SK-N-SH (cell line): ENCODE measurements around the gene ZNF236. TPM values are rescaled to one million over a fixed set of nuclear protein-coding genes. Genes with fewer than 3 reads are reported as not detected.

Experiments used
- CTCF ChIA-PET: fragments of 300-600, 350-600 bp; formaldehyde crosslinking; extraction: SDS; loops from one replicate; lab custom pipeline; 2021; lab: Yijun Ruan, JAX
- POLR2A ChIA-PET: fragments of 350-600 bp; sonication (Branson Sonifier 250); formaldehyde crosslinking; extraction: SDS; loops from one replicate; lab custom pipeline; 2020; ENCODE audit warnings: antibody characterized with exemption, inconsistent platforms; lab: Yijun Ruan, JAX
- DNase-seq: peaks from one replicate; pipeline ENCODE4 v3.0.0; 2012
- H2AFZ ChIP-seq: fragments of 200-600 bp; sonication (generic); 2 replicates; pipeline ENCODE4 v1.8.1; 2016; ENCODE audit warnings: antibody characterized with exemption, mild to moderate bottlenecking, low read depth
- H3F3A ChIP-seq: fragments of 200-600 bp; sonication (generic); replicated peaks from 2 replicates; pipeline ENCODE3; 2016; ENCODE audit warnings: antibody characterized with exemption, mild to moderate bottlenecking; ENCODE audit not compliant: insufficient read depth
- H3K27ac ChIP-seq, 2 experiments: fragments of 200-500 bp in 1 of 2; fragments of 200-600 bp in 1 of 2; sonication (Bioruptor generic) in 1 of 2; sonication (generic), shearing (Covaris generic) in 1 of 2; 2 replicates each; pipeline versions ENCODE4 v1.5.1 to v1.6.1; 2014 to 2016; ENCODE audit warnings: low read depth in 2 of 2, inconsistent platforms in 1 of 2, low read length in 1 of 2, mild to moderate bottlenecking in 1 of 2, mixed read lengths in 1 of 2
- H3K27me3 ChIP-seq: fragments of 200-600 bp; sonication (generic), shearing (Covaris generic); 2 replicates; pipeline ENCODE4 v1.6.1; 2016; ENCODE audit warnings: mixed run types; ENCODE audit not compliant: insufficient read depth
- H3K36me3 ChIP-seq, 2 experiments: fragments of 200-500 bp in 1 of 2; fragments of 200-600 bp in 1 of 2; sonication (Bioruptor generic) in 1 of 2; sonication (generic) in 1 of 2; replicated peaks in 1 of 2; 2 replicates each; pipeline versions ENCODE3 to v1.5.1; 2014 to 2016; ENCODE audit warnings: low read length in 1 of 2, mild to moderate bottlenecking in 1 of 2; ENCODE audit not compliant: insufficient read depth in 2 of 2, control insufficient read depth in 1 of 2
- H3K4me1 ChIP-seq, 2 experiments: fragments of 200-500 bp in 1 of 2; fragments of 200-600 bp in 1 of 2; sonication (Bioruptor generic) in 1 of 2; sonication (generic), shearing (Covaris generic) in 1 of 2; 2 replicates each; pipeline versions ENCODE4 v1.5.1 to v1.6.1; 2014 to 2016; ENCODE audit warnings: low read depth in 1 of 2, low read length in 1 of 2, mixed run types in 1 of 2; ENCODE audit not compliant: insufficient read depth in 2 of 2, control insufficient read depth in 1 of 2
- H3K4me2 ChIP-seq: fragments of 200-600 bp; sonication (generic), shearing (Covaris generic); 2 replicates; pipeline ENCODE4 v1.6.1; 2017; ENCODE audit warnings: mixed run types
- H3K4me3 ChIP-seq, 2 experiments: fragments of 200-500 bp in 1 of 2; fragments of 200-600 bp in 1 of 2; sonication (Bioruptor generic) in 1 of 2; sonication (generic), shearing (Covaris generic) in 1 of 2; 2 replicates each; pipeline versions ENCODE4 v1.5.1 to v1.8.1; 2014 to 2016; ENCODE audit warnings: low read depth in 2 of 2, inconsistent platforms in 1 of 2, low read length in 1 of 2, mild to moderate bottlenecking in 1 of 2, mixed read lengths in 1 of 2, moderate library complexity in 1 of 2
- H3K79me2 ChIP-seq: fragments of 200-600 bp; sonication (generic); 2 replicates; pipeline ENCODE4 v1.8.1; 2017; ENCODE audit warnings: mild to moderate bottlenecking; ENCODE audit not compliant: insufficient read depth
- H3K9ac ChIP-seq: fragments of 200-600 bp; sonication (generic); 2 replicates; pipeline ENCODE4 v1.6.1; 2017; ENCODE audit warnings: mixed run types
- H3K9me2 ChIP-seq: fragments of 200-600 bp; sonication (generic); 2 replicates; pipeline ENCODE4 v1.6.1; 2017; ENCODE audit warnings: mixed run types
- H3K9me3 ChIP-seq: fragments of 200-600 bp; sonication (generic); 2 replicates; pipeline ENCODE4 v1.6.1; 2017; ENCODE audit warnings: mixed run types, mild to moderate bottlenecking, moderate library complexity
- H4K20me1 ChIP-seq: fragments of 200-600 bp; sonication (generic); 2 replicates; pipeline ENCODE4 v1.6.1; 2017; ENCODE audit warnings: mild to moderate bottlenecking, mixed run types; ENCODE audit not compliant: insufficient read depth
- CHD2 ChIP-seq: fragments of 150-350 bp; IDR thresholded peaks from 2 replicates; pipeline ENCODE4 v1.6.1; 2018; ENCODE audit warnings: low read length; ENCODE audit not compliant: partially characterized antibody
- EP300 ChIP-seq, 2 experiments: IDR thresholded peaks; 2 replicates each; pipeline versions ENCODE4 v1.4.0 to v1.6.1; 2012; ENCODE audit warnings: borderline replicate concordance in 1 of 2, low read depth in 1 of 2, low read length in 1 of 2
- EZH2phosphoT487 ChIP-seq: fragments of 200-600 bp; sonication (generic); IDR thresholded peaks from 2 replicates; pipeline ENCODE4 v1.6.1; 2017; ENCODE audit warnings: low read depth, mixed run types, mild to moderate bottlenecking, antibody characterized with exemption, moderate library complexity, borderline replicate concordance
- FOXJ3 ChIP-seq: sonication (generic); formaldehyde crosslinking; IDR thresholded peaks from 2 replicates; pipeline ENCODE4 v1.5.1; 2020; ENCODE audit warnings: mild to moderate bottlenecking, missing genetic modification reagents
- FOXM1 ChIP-seq: IDR thresholded peaks from 2 replicates; pipeline ENCODE4 v1.4.0; 2012; ENCODE audit warnings: low read depth, mild to moderate bottlenecking
- GABPA ChIP-seq: IDR thresholded peaks from 2 replicates; pipeline ENCODE4 v1.4.0; 2012; ENCODE audit warnings: low read depth, mild to moderate bottlenecking
- JUND ChIP-seq: IDR thresholded peaks from 2 replicates; pipeline ENCODE4 v1.4.0; 2012
- MAX ChIP-seq: IDR thresholded peaks from 2 replicates; pipeline ENCODE4 v1.4.0; 2012; ENCODE audit warnings: low read depth
- MEF2A ChIP-seq: IDR thresholded peaks from 2 replicates; pipeline ENCODE4 v1.4.0; 2012; ENCODE audit warnings: low read depth, borderline replicate concordance
- PBX3 ChIP-seq: IDR thresholded peaks from 2 replicates; pipeline ENCODE4; 2012
- POLR2AphosphoS5 ChIP-seq: IDR thresholded peaks from 2 replicates; pipeline ENCODE4 v1.6.1; 2012; ENCODE audit warnings: low read depth, low read length
- RAD21 ChIP-seq: IDR thresholded peaks from 2 replicates; pipeline ENCODE4 v1.6.1; 2012; ENCODE audit warnings: mild to moderate bottlenecking, low read length
- RCOR1 ChIP-seq: fragments of 150-350 bp; IDR thresholded peaks from 2 replicates; pipeline ENCODE4 v1.6.1; 2017; ENCODE audit warnings: antibody characterized with exemption, low read length
- SIN3A ChIP-seq: IDR thresholded peaks from 2 replicates; pipeline ENCODE4 v1.6.1; 2012; ENCODE audit warnings: low read depth, mild to moderate bottlenecking, low read length, moderate library complexity, borderline replicate concordance
- TAF1 ChIP-seq: IDR thresholded peaks from 2 replicates; pipeline ENCODE4 v1.6.1; 2012; ENCODE audit warnings: low read depth, mild to moderate bottlenecking, low read length, moderate library complexity, borderline replicate concordance
- ZBTB33 ChIP-seq: IDR thresholded peaks from 2 replicates; pipeline ENCODE4 v1.4.0; 2012; ENCODE audit warnings: low read depth, borderline replicate concordance
- WGBS: methylation state at CpG from one replicate; pipeline ENCODE4 v1.1.6; 2017; ENCODE audit warnings: low lambda C conversion rate; 5-methylcytosine and 5-hydroxymethylcytosine counted together
- polyA plus RNA-seq, 3 experiments: library from polyadenylated mRNA; depleted of rRNA; stranded (reverse); fragments of >200 nt; gene quantifications; 2 replicates each; pipeline ENCODE4 v1.2.3, GENCODE V29; 2012

The ZNF236 gene
- polyA plus RNA-seq, 1 of the 3 experiments (the other 2 are of a cell fraction) = 4.2 TPM

DNA sequence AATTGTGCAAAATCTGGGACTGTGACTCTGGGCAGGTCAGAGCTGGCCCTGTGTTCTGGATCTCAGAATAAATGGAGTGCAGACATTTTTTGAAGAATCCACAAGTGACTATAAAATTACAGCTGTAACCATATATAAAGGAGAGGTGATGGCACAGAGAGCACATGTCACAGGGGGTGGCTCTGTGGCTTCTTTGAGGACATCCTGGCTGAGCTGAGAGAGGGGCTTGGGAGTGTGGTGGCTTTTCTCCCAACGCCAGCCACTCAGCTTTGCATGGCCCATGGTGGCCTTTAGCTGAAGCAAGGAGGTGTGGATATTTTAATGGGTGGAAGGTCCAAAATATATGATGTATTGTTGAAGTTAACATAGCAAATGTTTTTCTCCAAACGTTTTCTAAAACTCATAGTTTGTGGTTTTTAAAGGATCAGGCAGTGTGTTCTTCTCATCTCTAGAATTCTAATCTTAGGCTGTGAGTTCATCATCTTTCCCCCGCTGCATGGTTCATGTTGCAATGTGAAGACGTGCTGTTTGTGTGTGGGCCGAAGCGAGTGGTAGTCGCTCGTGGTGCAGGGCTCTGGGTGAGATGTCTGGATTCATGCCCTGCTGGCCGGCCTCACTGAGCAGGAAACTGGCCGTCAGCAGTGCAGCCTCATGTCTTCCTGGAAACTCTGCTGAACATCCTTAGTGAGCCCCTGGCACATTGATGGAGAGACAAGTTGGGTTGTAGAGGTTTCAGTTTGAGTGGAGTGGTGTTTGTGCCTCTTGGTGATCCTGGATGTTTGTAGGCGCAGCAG is 109.9 kb downstream of the ZNF236 start:
- ChIA-PET POLR2A (no interaction called here), CTCF (interaction anchor here (0.7 to 8.9 kb wide), 6 partner anchors 9 to 130 kb away, joined by 3 to 64 read pairs (median 4); no protein-coding TSS in a partner anchor)
- Histone ChIP-seq H3K4me2 (no peak overlapping the region), H3K4me1 (no peaks in the 10 kb centered on the region), H3K27me3 (no peaks in the 10 kb centered on the region), H3K79me2 (no peaks in the 10 kb centered on the region), H3K9me2 (no peaks in the 10 kb centered on the region), H3K27ac (no peak overlapping the region)
- DNase-seq = no peak
- TF ChIP-seq JUND = no peak
- no peak for TF ChIP-seq FOXM1
- TF ChIP-seq, all 33 proteins: peak for 0
- Histone ChIP-seq H2AFZ (no peak overlapping the region), H3F3A (no peaks in the 10 kb centered on the region), H3K4me3 (no peak overlapping the region), H3K36me3 (peaks cover 42 to 61% of the 10 kb centered on the region in 2 experiments), H3K9me3 (no peaks in the 10 kb centered on the region), H3K9ac (no peak overlapping the region), H4K20me1 (no peaks in the 10 kb centered on the region)
- WGBS = 91% methylated on average over 11 of the region's 11 CpGs

DNA sequence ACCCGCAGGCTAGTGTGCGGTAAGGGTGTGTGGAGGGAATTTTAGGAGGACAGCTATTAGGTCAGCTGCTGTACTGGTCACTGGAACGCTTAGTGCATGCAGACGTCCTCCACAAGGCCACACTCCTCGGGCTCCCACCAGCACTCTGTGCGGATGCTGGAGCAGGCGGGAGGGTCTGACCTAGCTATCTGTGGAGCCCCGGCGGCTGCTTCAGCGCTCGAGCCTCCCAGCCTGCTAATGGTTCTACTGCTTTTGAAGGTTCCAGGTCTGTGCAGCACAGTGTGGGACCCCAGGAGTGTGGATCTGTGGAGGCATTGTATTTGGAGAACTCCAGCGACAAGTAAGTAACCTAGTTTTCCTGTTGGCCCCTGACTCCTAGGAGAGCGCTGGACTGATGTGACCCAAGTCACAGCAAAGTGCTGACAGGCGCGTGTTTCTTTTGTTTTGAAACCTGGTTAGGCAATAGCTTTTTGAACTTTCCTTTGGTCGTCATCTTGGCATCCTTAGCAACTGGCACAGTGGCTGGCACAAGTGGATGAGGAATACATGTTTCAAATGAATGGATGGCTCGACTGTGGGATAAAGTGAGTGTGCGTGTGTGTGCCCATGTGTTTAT is 113.5 kb downstream of the ZNF236 start:
- H3K4me2 ChIP-seq = no peak overlapping the region
- no peak for DNase-seq
- H3K9ac ChIP-seq = no peak overlapping the region
- POLR2A ChIA-PET = no interaction called here
- no peak for TF ChIP-seq MAX
- TF ChIP-seq PBX3 = no peak
- TF ChIP-seq FOXM1 = no peak
- TF ChIP-seq EZH2phosphoT487 = no peak
- TF ChIP-seq FOXJ3 (CRISPR knock-in tag) = no peak
- no peak for TF ChIP-seq RAD21
- no peak for TF ChIP-seq MEF2A
- no peak for TF ChIP-seq EP300 (IDR thresholded peaks at IDR 0.05; ENCODE audit: borderline replicate concordance in 1 of 2, low read depth in 1 of 2, low read length in 1 of 2)
- TF ChIP-seq SIN3A = no peak
- no peak for TF ChIP-seq RCOR1
- TF ChIP-seq POLR2AphosphoS5 = no peak
- TF ChIP-seq GABPA = no peak
- no peak for TF ChIP-seq TAF1
- no peak for TF ChIP-seq ZBTB33
- TF ChIP-seq CHD2 = no peak
- no peaks in the 10 kb centered on the region for H3K27me3 ChIP-seq
- H3K4me1 ChIP-seq = no peaks in the 10 kb centered on the region
- no peak overlapping the region for H3K4me3 ChIP-seq
- H4K20me1 ChIP-seq = no peaks in the 10 kb centered on the region
- H3K9me3 ChIP-seq = no peaks in the 10 kb centered on the region
- H2AFZ ChIP-seq = no peak overlapping the region
- CTCF ChIA-PET = interaction anchor here (8.9 kb wide), 1 partner anchor 13 kb away, joined by 64 read pairs; no protein-coding TSS in a partner anchor
- no peaks in the 10 kb centered on the region for H3F3A ChIP-seq
- H3K79me2 ChIP-seq = no peaks in the 10 kb centered on the region
- H3K9me2 ChIP-seq = no peaks in the 10 kb centered on the region
- H3K36me3 ChIP-seq = peaks cover 30 to 38% of the 10 kb centered on the region in 2 experiments
- WGBS = 88% methylated on average over 7 of the region's 18 CpGs
- H3K27ac ChIP-seq = no peak overlapping the region
